ACC112 (cell line): Measurements from ENCODE around the gene ISG20L2.

Experiments
- H2AFZ ChIP-seq: fragments of 200-600 bp; sonication (generic); one replicate; pipeline ENCODE4 v1.6.0; 2017; ENCODE audit warnings: antibody characterized with exemption, low read length; ENCODE audit not compliant: unreplicated experiment
- H3K27ac ChIP-seq: fragments of 200-600 bp; sonication (generic); 2 replicates; pipeline ENCODE4 v1.5.1; 2014; ENCODE audit warnings: low read depth, mild to moderate bottlenecking, antibody characterized with exemption, low read length, moderate library complexity
- H3K27me3 ChIP-seq: fragments of 200-600 bp; sonication (generic); 2 replicates; pipeline ENCODE4 v1.6.1; 2014; ENCODE audit warnings: mild to moderate bottlenecking, antibody characterized with exemption, low read length, moderate library complexity, mixed read lengths; ENCODE audit not compliant: insufficient read depth
- H3K36me3 ChIP-seq: fragments of 200-600 bp; sonication (generic); 2 replicates; pipeline ENCODE4 v1.6.1; 2016; ENCODE audit warnings: mild to moderate bottlenecking, antibody characterized with exemption, low read length, moderate library complexity, mixed read lengths; ENCODE audit not compliant: insufficient read depth
- H3K4me1 ChIP-seq: fragments of 200-600 bp; sonication (generic); one replicate; pipeline ENCODE4 v1.6.1; 2016; ENCODE audit warnings: low read length, mixed read lengths; ENCODE audit not compliant: insufficient read depth, unreplicated experiment, control insufficient read depth
- H3K4me3 ChIP-seq: fragments of 200-600 bp; sonication (generic); 2 replicates; pipeline ENCODE4 v1.5.1; 2014; ENCODE audit warnings: mild to moderate bottlenecking, low read depth, low read length
- H3K79me2 ChIP-seq: fragments of 200-600 bp; sonication (generic); one replicate; pipeline ENCODE4 v1.6.0; 2016; ENCODE audit warnings: low read length; ENCODE audit not compliant: control insufficient read depth, unreplicated experiment, insufficient read depth

Gene ISG20L2

GRCh38 chr1:156721535-156721934, 7.0 kb downstream of the ISG20L2 start:
- Histone ChIP-seq H3K27me3 (no peaks in the 10 kb centered on the region), H2AFZ (no peak overlapping the region), H3K79me2 (peaks cover 36% of the 10 kb centered on the region), H3K4me1 (peaks cover 15% of the 10 kb centered on the region), H3K36me3 (peaks cover 16% of the 10 kb centered on the region; the same call in 1 of the 2 replicates), H3K4me3 (no peak overlapping the region), H3K27ac (no peak overlapping the region)

GRCh38 chr1:156721131-156721530, 7.4 kb downstream of the ISG20L2 start:
- Histone ChIP-seq H2AFZ (no peak overlapping the region), H3K27ac (no peak overlapping the region), H3K27me3 (no peaks in the 10 kb centered on the region), H3K79me2 (peaks cover 32% of the 10 kb centered on the region), H3K36me3 (peaks cover 16% of the 10 kb centered on the region; the same call in 1 of the 2 replicates), H3K4me1 (peaks cover 11% of the 10 kb centered on the region), H3K4me3 (no peak overlapping the region)

- no peaks in the 10 kb centered on the region for H3K27me3 ChIP-seq
- no peak overlapping the region for H3K4me3 ChIP-seq
- peaks cover 8% of the 10 kb centered on the region for H3K4me1 ChIP-seq
- H3K79me2 ChIP-seq, result no peaks in the 10 kb centered on the region
- no peak overlapping the region for H2AFZ ChIP-seq
- 0 out of 2 replicates have a peak, but pooled peaks cover 2% of the 10 kb centered on the region for H3K36me3 ChIP-seq
- no peak overlapping the region for H3K27ac ChIP-seq
These were observed 11.2 kb downstream of the ISG20L2 start for GRCh38 chr1:156717351-156717750.

GRCh38 chr1:156714830-156715229, 13.7 kb downstream of the ISG20L2 start:
- Histone ChIP-seq H3K4me3 (no peak overlapping the region), H3K27me3 (no peaks in the 10 kb centered on the region), H3K79me2 (no peaks in the 10 kb centered on the region), H2AFZ (no peak overlapping the region), H3K27ac (no peak overlapping the region), H3K4me1 (peaks cover 25% of the 10 kb centered on the region), H3K36me3 (no peaks in the 10 kb centered on the region)

- Histone ChIP-seq H3K4me3 (no peak overlapping the region), H3K27ac (no peak overlapping the region), H3K27me3 (no peaks in the 10 kb centered on the region), H3K4me1 (peaks cover 46% of the 10 kb centered on the region), H3K79me2 (no peaks in the 10 kb centered on the region), H3K36me3 (no peaks in the 10 kb centered on the region), H2AFZ (no peak overlapping the region)
These were observed 15.9 kb downstream of the ISG20L2 start for GRCh38 chr1:156712626-156713025.

- Histone ChIP-seq H3K4me1 (peaks cover 58% of the 10 kb centered on the region), H3K27ac (no peak overlapping the region), H2AFZ (no peak overlapping the region), H3K79me2 (no peaks in the 10 kb centered on the region), H3K4me3 (no peak overlapping the region), H3K27me3 (no peaks in the 10 kb centered on the region), H3K36me3 (no peaks in the 10 kb centered on the region)
These were observed 17.4 kb downstream of the ISG20L2 start for GRCh38 chr1:156711011-156711817.

GRCh38 chr1:156709757-156710489, 18.6 kb downstream of the ISG20L2 start:
- no peak overlapping the region for H3K4me3 ChIP-seq
- no peaks in the 10 kb centered on the region for H3K36me3 ChIP-seq
- no peak overlapping the region for H2AFZ ChIP-seq
- no peaks in the 10 kb centered on the region for H3K79me2 ChIP-seq
- H3K27ac ChIP-seq, result no peak overlapping the region
- no peaks in the 10 kb centered on the region for H3K27me3 ChIP-seq
- H3K4me1 ChIP-seq, result peaks cover 61% of the 10 kb centered on the region

- Histone ChIP-seq H3K36me3 (no peaks in the 10 kb centered on the region), H3K79me2 (no peaks in the 10 kb centered on the region), H3K27ac (no peak overlapping the region), H3K4me3 (no peak overlapping the region), H2AFZ (no peak overlapping the region), H3K4me1 (peaks cover 68% of the 10 kb centered on the region), H3K27me3 (no peaks in the 10 kb centered on the region)
These were observed 19.5 kb downstream of the ISG20L2 start for GRCh38 chr1:156709031-156709430.

GRCh38 chr1:156708218-156708661, 20.3 kb downstream of the ISG20L2 start:
- Histone ChIP-seq H3K36me3 (no peaks in the 10 kb centered on the region), H3K4me1 (peaks cover 68% of the 10 kb centered on the region), H2AFZ (no peak overlapping the region), H3K79me2 (no peaks in the 10 kb centered on the region), H3K27me3 (no peaks in the 10 kb centered on the region), H3K4me3 (no peak overlapping the region), H3K27ac (no peak overlapping the region)

- no peaks in the 10 kb centered on the region for H3K36me3 ChIP-seq
- H3K79me2 ChIP-seq, result no peaks in the 10 kb centered on the region
- H2AFZ ChIP-seq, result no peak overlapping the region
- no peak overlapping the region for H3K4me3 ChIP-seq
- peaks cover 63% of the 10 kb centered on the region for H3K4me1 ChIP-seq
- no peaks in the 10 kb centered on the region for H3K27me3 ChIP-seq
- no peak overlapping the region for H3K27ac ChIP-seq
These were observed 20.9 kb downstream of the ISG20L2 start for GRCh38 chr1:156707417-156708217.
